Fibroblast of villous mesenchyme (primary cell): ENCODE data around the gene SLC15A2. TPM values are rescaled to one million over a fixed set of nuclear protein-coding genes. Genes with fewer than 3 reads are reported as not detected.

Experiments used
- DNase-seq: peaks from one replicate; pipeline ENCODE4 v3.0.0-alpha.2; 2010; ENCODE audit warnings: low read depth
- H3K4me3 ChIP-seq: 2 replicates; pipeline ENCODE4 v1.5.1; 2011; ENCODE audit warnings: low read depth, mild to moderate bottlenecking, low read length
- total RNA-seq: library from RNA; depleted of rRNA; stranded (reverse); fragments of >200 nt; gene quantifications from 2 replicates; pipeline ENCODE4 v1.2.3, GENCODE V29; 2012
- TF ChIP-seq, protein P1 (sequence below): IDR thresholded peaks from 2 replicates; pipeline ENCODE4 v1.5.1; 2012; ENCODE audit warnings: low read depth, mild to moderate bottlenecking, low read length; ENCODE audit not compliant: insufficient read depth

The SLC15A2 gene
- total RNA-seq, 1 donor: 0.43 TPM

DNA sequence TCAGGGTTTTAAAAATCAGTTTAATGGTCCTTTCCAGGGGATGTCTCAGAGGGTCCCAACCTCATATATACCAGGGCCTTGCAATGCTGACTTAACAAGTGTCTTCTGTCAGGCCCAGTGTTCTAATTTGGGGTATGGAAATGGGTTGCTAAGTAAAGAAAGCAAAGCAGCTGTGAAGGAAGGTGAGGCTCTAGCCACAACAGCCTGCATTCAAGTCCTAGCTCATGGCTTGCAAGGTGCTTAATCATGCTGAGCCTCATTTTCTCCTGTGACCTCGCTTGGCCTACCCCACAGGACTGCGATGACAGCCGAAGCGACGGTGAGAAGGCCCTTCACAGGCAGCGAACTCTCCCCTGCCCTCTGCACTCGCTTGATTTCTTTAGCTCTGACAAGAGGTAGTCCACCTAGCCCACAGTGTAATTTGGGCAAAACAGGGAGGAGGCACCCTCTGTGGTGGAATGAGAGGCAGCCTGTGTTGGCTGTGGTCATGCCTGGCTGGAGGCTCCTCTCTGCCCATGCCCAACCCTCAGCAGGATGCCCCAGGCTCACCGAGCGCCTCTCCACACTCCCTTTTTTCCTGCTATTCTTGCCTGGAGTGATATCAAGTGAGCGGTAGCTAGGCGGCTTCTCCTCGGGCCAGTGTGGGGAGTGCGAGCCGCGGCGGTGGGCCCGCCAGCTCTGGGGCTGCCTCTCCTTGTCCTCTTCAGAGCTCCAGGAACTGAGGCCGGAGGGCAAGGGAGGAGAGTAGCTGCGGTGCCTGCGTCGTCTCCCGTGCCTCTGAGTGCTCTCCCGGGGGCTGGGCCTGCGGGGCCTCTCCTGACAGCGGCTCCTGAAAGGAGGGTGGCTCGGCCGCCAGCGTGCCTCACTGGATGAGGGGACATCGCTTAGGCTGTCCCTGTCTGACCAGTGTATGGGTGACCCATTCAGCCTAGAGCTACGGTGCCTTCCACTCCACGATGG, 98.7 kb downstream of the SLC15A2 start:
- H3K4me3 ChIP-seq: no peak overlapping the region
- no peak for DNase-seq
- TF ChIP-seq, protein P1, sequence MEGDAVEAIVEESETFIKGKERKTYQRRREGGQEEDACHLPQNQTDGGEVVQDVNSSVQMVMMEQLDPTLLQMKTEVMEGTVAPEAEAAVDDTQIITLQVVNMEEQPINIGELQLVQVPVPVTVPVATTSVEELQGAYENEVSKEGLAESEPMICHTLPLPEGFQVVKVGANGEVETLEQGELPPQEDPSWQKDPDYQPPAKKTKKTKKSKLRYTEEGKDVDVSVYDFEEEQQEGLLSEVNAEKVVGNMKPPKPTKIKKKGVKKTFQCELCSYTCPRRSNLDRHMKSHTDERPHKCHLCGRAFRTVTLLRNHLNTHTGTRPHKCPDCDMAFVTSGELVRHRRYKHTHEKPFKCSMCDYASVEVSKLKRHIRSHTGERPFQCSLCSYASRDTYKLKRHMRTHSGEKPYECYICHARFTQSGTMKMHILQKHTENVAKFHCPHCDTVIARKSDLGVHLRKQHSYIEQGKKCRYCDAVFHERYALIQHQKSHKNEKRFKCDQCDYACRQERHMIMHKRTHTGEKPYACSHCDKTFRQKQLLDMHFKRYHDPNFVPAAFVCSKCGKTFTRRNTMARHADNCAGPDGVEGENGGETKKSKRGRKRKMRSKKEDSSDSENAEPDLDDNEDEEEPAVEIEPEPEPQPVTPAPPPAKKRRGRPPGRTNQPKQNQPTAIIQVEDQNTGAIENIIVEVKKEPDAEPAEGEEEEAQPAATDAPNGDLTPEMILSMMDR: no peak

Other genes with a start within 250 kb of the SLC15A2 start
- gene HCLS1, start 233.5 kb upstream of the SLC15A2 start, total RNA-seq: 0.86 and 4.8 TPM in 2 replicates
- 51.8 and 60.6 TPM in 2 replicates for gene GOLGB1, start 144.7 kb upstream of the SLC15A2 start, total RNA-seq
- gene IQCB1, start 59.3 kb upstream of the SLC15A2 start, total RNA-seq: 17.7 and 18.1 TPM in 2 replicates
- 0.32 and 0.43 TPM in 2 replicates for gene EAF2, start 59.2 kb upstream of the SLC15A2 start, total RNA-seq
- gene ILDR1, start 127.8 kb downstream of the SLC15A2 start, total RNA-seq: not detected in 2 replicates
- gene CD86, start 161.0 kb downstream of the SLC15A2 start, total RNA-seq: not detected in 2 replicates